Measurements from ENCODE around the gene SYT5.

Gene SYT5

DNA sequence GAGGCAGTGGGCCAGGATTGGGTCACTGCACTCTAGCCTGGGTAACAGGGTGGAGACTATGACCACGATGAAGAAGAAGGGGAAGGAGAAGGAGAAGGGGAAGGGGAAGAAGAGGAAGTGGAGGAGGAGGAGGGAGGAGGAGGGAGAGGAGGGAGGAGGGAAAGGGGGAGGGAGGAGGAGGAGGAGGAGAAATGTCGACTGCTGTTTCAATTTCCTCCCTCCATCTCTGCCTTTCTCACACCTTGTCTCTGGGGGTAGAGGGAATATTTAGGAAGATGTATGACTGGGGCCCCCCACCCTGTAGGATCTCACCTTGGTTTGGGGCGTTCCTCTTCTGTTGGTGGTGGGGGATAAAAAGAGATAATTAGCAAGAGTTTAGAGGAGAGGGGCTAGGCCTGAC, 34.9 kb downstream of the SYT5 start:
- no peak for DNase-seq

DNA sequence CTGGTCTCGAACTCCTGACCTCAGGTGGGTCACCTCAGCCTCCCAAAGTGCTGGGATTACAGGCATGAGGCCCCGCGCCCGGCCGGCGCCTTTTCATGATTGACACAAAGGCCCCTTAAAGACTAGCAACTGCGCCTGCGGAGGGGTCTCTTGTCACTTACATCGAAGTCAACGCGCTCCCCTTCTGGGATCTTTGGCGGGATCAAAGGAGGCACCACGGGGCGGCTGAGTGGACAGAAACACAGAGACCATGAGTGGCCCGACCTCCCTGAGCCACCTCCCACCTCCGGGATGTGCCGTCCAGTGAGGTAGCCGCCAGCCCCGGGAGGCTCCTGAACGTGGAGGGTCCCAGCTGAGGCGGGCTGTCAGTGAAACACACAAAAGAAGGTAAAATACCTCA, 38.4 kb downstream of the SYT5 start:
- DNase-seq, result no peak

- no peak for DNase-seq
Measured at GRCh38 chr19:55137915-55138314, 42.2 kb downstream of the SYT5 start.

- no peak for DNase-seq
Measured at GRCh38 chr19:55136399-55137102, 43.5 kb downstream of the SYT5 start.

GRCh38 chr19:55134736-55135135, 45.4 kb downstream of the SYT5 start:
- DNase-seq, result no peak

DNA sequence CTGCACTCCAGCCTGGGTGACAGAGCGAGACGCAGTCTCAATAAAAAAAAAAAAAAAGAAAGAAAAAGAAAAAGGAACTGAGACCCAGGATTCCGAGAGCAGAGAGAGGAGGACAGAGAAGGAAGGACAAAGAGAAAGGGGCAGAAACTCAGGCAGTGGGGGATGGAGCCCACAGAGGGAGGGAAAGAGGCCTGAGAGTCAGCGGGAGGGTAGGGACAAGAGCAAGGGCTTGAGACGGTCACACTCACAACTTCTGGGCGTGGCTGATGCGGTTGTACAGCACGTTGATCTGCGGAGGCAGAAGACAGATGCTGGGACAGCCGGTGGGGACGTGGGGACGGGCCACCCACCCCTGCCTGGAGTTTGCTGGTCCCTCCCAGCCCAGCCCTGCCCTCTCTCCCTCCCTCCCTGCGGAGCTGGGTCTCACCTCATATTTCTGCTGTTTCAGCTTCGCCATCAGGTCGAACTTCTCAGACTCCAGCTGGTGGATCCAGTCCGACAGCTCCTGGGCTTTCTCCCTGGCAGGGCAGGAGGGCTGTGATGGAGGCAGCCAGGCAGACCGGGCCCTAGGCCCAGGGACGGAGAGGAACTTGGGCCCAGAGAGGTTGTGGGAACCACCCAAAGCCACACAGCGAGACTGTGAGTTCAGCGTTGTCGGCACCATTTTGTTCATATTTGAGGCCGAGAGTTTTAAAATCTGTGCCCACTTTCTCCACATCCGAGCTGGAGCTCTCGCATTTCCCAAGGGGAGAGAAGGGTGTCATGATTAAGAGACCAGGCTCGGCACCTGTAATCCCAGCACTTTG, 46.2 kb downstream of the SYT5 start:
- no peak for DNase-seq

DNA sequence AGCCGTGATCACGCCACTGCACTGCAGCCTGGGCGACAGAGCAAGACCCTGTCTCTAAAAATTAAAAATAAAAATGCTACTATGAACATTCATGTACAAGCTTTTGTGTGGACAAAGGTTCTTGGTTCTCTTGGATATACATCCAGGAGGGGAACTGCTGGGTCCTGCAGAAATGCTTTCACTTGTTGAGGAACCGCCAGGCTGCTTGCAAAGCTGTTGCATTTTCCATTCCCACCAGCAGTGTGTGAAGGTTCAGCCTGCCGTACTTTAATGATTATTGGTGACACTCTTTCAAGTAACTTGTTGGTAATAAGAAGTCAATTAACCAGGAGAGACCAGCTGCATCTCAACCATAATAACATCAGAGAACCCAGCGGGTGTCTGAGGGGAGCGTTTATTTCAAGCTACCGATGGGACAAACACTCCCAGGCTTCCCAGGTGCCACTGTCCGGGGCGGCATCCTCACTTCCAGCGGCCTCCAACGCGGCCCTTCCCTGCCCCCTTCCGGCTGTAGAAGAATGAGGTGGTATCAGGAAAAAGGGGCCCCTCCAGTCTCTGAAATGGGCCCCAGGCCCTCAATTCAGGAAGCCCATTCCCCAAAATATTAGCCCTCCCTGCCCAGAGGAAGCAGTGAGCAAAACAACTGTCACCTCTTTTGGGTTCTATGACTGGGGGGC, 47.5 kb downstream of the SYT5 start:
- DNase-seq, result no peak

DNA sequence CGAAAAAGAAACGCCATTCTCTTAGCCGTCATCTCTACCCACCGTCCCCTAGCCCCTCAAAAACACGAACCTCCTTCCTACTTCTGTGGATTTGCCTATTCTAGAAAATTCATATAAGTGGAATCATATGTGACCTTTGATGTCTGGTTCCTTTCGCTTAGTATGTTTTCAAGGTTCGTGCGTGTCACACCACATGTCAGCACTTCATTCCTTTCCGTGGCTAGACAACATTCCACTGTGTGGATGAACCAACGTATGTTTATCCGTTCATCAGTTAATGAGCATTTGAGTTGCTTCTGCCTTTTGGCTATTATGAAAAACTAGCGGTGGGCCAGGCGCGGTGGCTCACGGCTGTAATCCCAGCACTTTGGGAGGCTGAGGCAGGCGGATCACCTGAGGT, 48.7 kb downstream of the SYT5 start:
- no peak for DNase-seq
